Esophagus muscularis mucosa (tissue), 4 donors: ENCODE measurements around the gene TMEM200B. TPM values are rescaled to one million over a fixed set of nuclear protein-coding genes. Genes with fewer than 3 reads are reported as not detected.
"Not testable (repeated sequence)": the region's sequence is repeated elsewhere in the genome, so short reads cannot be mapped to it uniquely, and the experiment has no call there.

Source experiments
- DNase-seq: peaks from one replicate; pipeline ENCODE4 v3.0.0-alpha.2; 2017; ENCODE audit errors: extremely low spot score
- H3K27ac ChIP-seq, 4 donors: fragments of 200-600 bp; sonication (generic); replicated peaks in 1 of 4; 1 replicate in 3 of 4; 2 replicates in 1 of 4; pipeline ENCODE4 v1.5.1; 2016 to 2019; ENCODE audit warnings: mild to moderate bottlenecking in 1 of 4
- H3K27me3 ChIP-seq, 4 donors: fragments of 200-600 bp; sonication (generic); one replicate each; pipeline versions ENCODE4 v1.5.1 to v1.6.0; 2016 to 2019
- H3K36me3 ChIP-seq, 4 donors: fragments of 200-600 bp; sonication (generic); one replicate each; pipeline ENCODE4 v1.5.1; 2016 to 2019
- H3K4me1 ChIP-seq, 4 donors: fragments of 200-600 bp; sonication (generic); one replicate each; pipeline ENCODE4 v1.5.1; 2016 to 2019
- H3K4me3 ChIP-seq, 4 donors: fragments of 200-600 bp; sonication (generic); 1 replicate in 2 of 4; 2 replicates in 2 of 4; pipeline ENCODE4 v1.5.1; 2016 to 2019; ENCODE audit warnings: mild to moderate bottlenecking in 4 of 4, moderate library complexity in 1 of 4
- H3K9me3 ChIP-seq, 4 donors: fragments of 200-600 bp; sonication (generic); 1 replicate in 3 of 4; 2 replicates in 1 of 4; pipeline ENCODE4 v1.5.1; 2016 to 2019
- EP300 ChIP-seq: sonication (generic); formaldehyde crosslinking; IDR thresholded peaks from one replicate; pipeline ENCODE4 v1.6.1; 2017; ENCODE audit warnings: antibody characterized with exemption
- POLR2A ChIP-seq: fragments of 450-650 bp; IDR thresholded peaks from one replicate; pipeline ENCODE4 v1.6.1; 2017; ENCODE audit warnings: antibody characterized with exemption, moderate library complexity, mild to moderate bottlenecking, low read depth
- POLR2AphosphoS5 ChIP-seq, 2 donors: sonication (generic); formaldehyde crosslinking; IDR thresholded peaks; one replicate each; pipeline ENCODE4 v1.6.1; 2017; ENCODE audit warnings: antibody characterized with exemption in 2 of 2
- WGBS: methylation state at CpG from one replicate; pipeline ENCODE4 v1.1.5; 2018; 5-methylcytosine and 5-hydroxymethylcytosine counted together
- intact Hi-C: fragments of 100-400 bp; cut with DNase I; formaldehyde crosslinking; loops from one replicate; pipeline ENCODE4 v1.15.1; 2023
- total RNA-seq, 4 donors: library from RNA; depleted of rRNA; stranded (reverse); fragments of >200 nt; gene quantifications; one replicate each; pipeline versions ENCODE4 v1.1.0 to v1.2.1, GENCODE V29; 2016
- TF ChIP-seq, protein P1 (sequence below), 3 experiments: fragments of 200-600 bp in 2 of 3; fragments of 450-650 bp in 1 of 3; sonication (generic) in 2 of 3; IDR thresholded peaks; one replicate each; pipeline ENCODE4 v1.5.1; 2017 to 2019; ENCODE audit warnings: antibody characterized with exemption in 3 of 3, mild to moderate bottlenecking in 2 of 3, moderate library complexity in 1 of 3

Gene TMEM200B
- total RNA-seq, 4 donors from 2014 or later, result 14.5 to 44.8 (median 28.2) TPM

GRCh38 chr1:29156543-29157268, 33.0 kb upstream of the TMEM200B start:
- DNase-seq, result no peak

GRCh38 chr1:29152046-29152805, 28.5 kb upstream of the TMEM200B start:
- WGBS, result 92% methylated on average over 8 of the region's 8 CpGs
- no peak for DNase-seq
- H3K36me3 ChIP-seq, result peaks cover 76 to 98% (median 87%) of the 10 kb centered on the region in 4 donors

More at GRCh38 chr1:29156543-29157268, 33.0 kb upstream of the TMEM200B start:
- no peaks in the 10 kb centered on the region for H3K27me3 ChIP-seq
- no peak overlapping the region for H3K4me3 ChIP-seq
- no peak for TF ChIP-seq POLR2AphosphoS5 (IDR thresholded peaks at IDR 0.05)
- TF ChIP-seq EP300, result no peak
- TF ChIP-seq POLR2A, result no peak
- TF ChIP-seq, protein P1, sequence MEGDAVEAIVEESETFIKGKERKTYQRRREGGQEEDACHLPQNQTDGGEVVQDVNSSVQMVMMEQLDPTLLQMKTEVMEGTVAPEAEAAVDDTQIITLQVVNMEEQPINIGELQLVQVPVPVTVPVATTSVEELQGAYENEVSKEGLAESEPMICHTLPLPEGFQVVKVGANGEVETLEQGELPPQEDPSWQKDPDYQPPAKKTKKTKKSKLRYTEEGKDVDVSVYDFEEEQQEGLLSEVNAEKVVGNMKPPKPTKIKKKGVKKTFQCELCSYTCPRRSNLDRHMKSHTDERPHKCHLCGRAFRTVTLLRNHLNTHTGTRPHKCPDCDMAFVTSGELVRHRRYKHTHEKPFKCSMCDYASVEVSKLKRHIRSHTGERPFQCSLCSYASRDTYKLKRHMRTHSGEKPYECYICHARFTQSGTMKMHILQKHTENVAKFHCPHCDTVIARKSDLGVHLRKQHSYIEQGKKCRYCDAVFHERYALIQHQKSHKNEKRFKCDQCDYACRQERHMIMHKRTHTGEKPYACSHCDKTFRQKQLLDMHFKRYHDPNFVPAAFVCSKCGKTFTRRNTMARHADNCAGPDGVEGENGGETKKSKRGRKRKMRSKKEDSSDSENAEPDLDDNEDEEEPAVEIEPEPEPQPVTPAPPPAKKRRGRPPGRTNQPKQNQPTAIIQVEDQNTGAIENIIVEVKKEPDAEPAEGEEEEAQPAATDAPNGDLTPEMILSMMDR (IDR thresholded peaks at IDR 0.05), result no peak
- intact Hi-C loops, result no loop called here
- 40% methylated on average over 10 of the region's 10 CpGs for WGBS
- peak overlapping the region; percentile 53 to 63 (median 58) for H3K27ac ChIP-seq
- peaks cover 37 to 42% (median 38%) of the 10 kb centered on the region in 4 donors for H3K4me1 ChIP-seq
- H3K9me3 ChIP-seq, result no peaks in the 10 kb centered on the region
- peaks cover 53 to 87% (median 70%) of the 10 kb centered on the region in 4 donors for H3K36me3 ChIP-seq

GRCh38 chr1:29150346-29150745, 26.6 kb upstream of the TMEM200B start:
- H3K27me3 ChIP-seq, H3K4me3 ChIP-seq, H3K9me3 ChIP-seq, intact Hi-C loops, DNase-seq, H3K27ac ChIP-seq: not testable (repeated sequence)
- Histone ChIP-seq H3K36me3 (peaks cover 82 to 100% (median 94%) of the 10 kb centered on the region in 4 donors), H3K4me1 (peaks cover 7 to 13% (median 10%) of the 10 kb centered on the region in 4 donors)
- WGBS, result 95% methylated on average over 9 of the region's 9 CpGs

More at GRCh38 chr1:29152046-29152805, 28.5 kb upstream of the TMEM200B start:
- Histone ChIP-seq H3K27me3 (no peaks in the 10 kb centered on the region), H3K4me3 (no peak overlapping the region), H3K4me1 (peaks cover 14 to 19% (median 17%) of the 10 kb centered on the region in 4 donors), H3K9me3 (no peaks in the 10 kb centered on the region), H3K27ac (no peak overlapping the region)
- TF ChIP-seq, protein P1 (IDR thresholded peaks at IDR 0.05), result no peak
- no peak for TF ChIP-seq EP300
- no peak for TF ChIP-seq POLR2A
- TF ChIP-seq POLR2AphosphoS5 (IDR thresholded peaks at IDR 0.05), result no peak
- intact Hi-C loops, result no loop called here

DNA sequence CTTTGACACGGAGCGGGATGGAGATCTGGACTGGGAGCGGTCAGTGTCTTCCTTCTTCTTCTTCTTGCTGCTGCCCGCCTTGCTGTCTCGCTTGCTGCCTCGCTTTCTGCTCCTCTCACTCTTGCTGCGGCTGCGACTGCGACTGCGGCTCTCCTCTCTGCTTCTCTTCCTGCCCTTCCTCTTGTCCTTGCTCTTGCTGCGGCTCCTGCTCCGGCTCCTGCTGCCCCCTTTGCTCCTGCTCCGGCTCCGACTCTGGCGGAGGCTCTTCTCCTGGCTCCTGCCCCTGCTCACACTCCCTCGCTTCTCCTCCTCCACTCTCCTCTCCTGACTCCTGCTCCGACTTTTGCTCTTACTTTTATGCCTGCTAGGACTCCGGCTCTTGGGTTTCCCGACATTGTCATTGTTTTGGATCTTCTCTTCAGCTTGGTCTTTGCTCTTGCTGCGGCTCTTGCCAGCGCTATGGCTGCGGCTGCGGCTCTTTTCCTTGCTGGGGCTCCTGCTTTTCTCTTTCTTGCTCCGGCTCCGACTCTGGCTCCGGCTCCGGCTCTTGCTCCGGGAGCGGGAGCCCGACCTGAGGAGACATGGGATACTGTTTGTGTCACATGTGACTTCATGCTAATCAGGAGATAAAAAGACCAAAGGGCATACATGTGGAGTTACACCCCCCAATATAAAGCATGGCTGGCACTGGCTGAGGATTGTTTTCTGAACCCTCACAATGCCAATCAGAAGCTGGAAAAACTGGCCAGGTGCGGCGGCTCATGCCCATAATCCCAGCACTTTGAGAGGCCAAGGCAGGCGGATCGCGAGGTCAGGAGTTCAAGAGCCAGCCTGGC, 25.2 kb upstream of the TMEM200B start:
- TF ChIP-seq POLR2AphosphoS5 (IDR thresholded peaks at IDR 0.05) (no peak), POLR2A (no peak), EP300 (no peak)
- TF ChIP-seq, protein P1 (IDR thresholded peaks at IDR 0.05), result no peak
- 95% methylated on average over 35 of the region's 35 CpGs for WGBS
- no peak for DNase-seq
- Histone ChIP-seq H3K4me1 (peaks cover 9 to 13% (median 11%) of the 10 kb centered on the region in 4 donors), H3K36me3 (peaks cover 72 to 96% (median 90%) of the 10 kb centered on the region in 4 donors), H3K27me3 (no peaks in the 10 kb centered on the region), H3K4me3 (no peak overlapping the region), H3K27ac (no peak overlapping the region), H3K9me3 (no peaks in the 10 kb centered on the region)
- intact Hi-C loops, result no loop called here
